Stimulated activated CD4-positive, alpha-beta T cell treated with anti-CD3 and anti-CD28 coated beads, TNF-alpha, amount 100 ng/mL, for 1 hour (primary cell): ENCODE data around the gene SOCS4.
A peak's percentile ranks its signal among the peaks of the same experiment; 100 is the strongest.

Source experiments
- DNase-seq, 3 donors: peaks; one replicate each; pipeline ENCODE4 v3.0.0-alpha.2; 2020; ENCODE audit warnings: low read depth in 3 of 3, low spot score in 1 of 3

SOCS4 gene

GRCh38 chr14:55085060-55085660 is 58.1 kb downstream of the SOCS4 start:
- no peak for DNase-seq

- DNase-seq = no peak
These were observed 59.9 kb downstream of the SOCS4 start for GRCh38 chr14:55086938-55087337.

- no peak for DNase-seq
These were observed 61.3 kb downstream of the SOCS4 start for GRCh38 chr14:55088356-55088755.

GRCh38 chr14:55092341-55092740 is 65.3 kb downstream of the SOCS4 start:
- no peak for DNase-seq

GRCh38 chr14:55094292-55095157 is 67.5 kb downstream of the SOCS4 start:
- DNase-seq = no peak

- peak in 1 of 3 donors; percentile 10 for DNase-seq
These were observed 71.0 kb downstream of the SOCS4 start for GRCh38 chr14:55097881-55098560.

- DNase-seq = no peak
These were observed 71.5 kb downstream of the SOCS4 start for GRCh38 chr14:55098561-55098898.
